Iris pigment epithelial cell (primary cell): ENCODE results near the gene MCHR1.
A peak's percentile ranks its signal among the peaks of the same experiment; 100 is the strongest.
"Not testable (repeated sequence)": the region's sequence is repeated elsewhere in the genome, so short reads cannot be mapped to it uniquely, and the experiment has no call there.

Experiments used
- DNase-seq: peaks from one replicate; pipeline ENCODE4 v3.0.0-alpha.2; 2011; ENCODE audit warnings: low read depth

MCHR1 gene

GRCh38 chr22:40679249-40679963 is at the start of gene MCHR1:
MCHR1 (plus strand) TSS chr22:40679484; CDS start chr22:40679653, 169 bp downstream.
- DNase-seq = no peak

- DNase-seq = no peak
These were observed 47.4 kb upstream of the MCHR1 start for GRCh38 chr22:40631925-40632324.

GRCh38 chr22:40633036-40633435 is 46.2 kb upstream of the MCHR1 start:
- DNase-seq = no peak

- DNase-seq = no peak
These were observed 45.0 kb upstream of the MCHR1 start for GRCh38 chr22:40634119-40634903.

- DNase-seq = peak; percentile 54
These were observed 44.0 kb upstream of the MCHR1 start for GRCh38 chr22:40635043-40635939.

GRCh38 chr22:40635940-40636379 is 43.3 kb upstream of the MCHR1 start:
- no peak for DNase-seq

- DNase-seq = peak; percentile 100
These were observed 42.7 kb upstream of the MCHR1 start, which contains the start of gene MRTFA for GRCh38 chr22:40636380-40637182. MRTFA (minus strand) TSS chr22:40636719.

- DNase-seq = peak; percentile 56
These were observed 41.8 kb upstream of the MCHR1 start for GRCh38 chr22:40637183-40638150.

- no peak for DNase-seq
These were observed 41.0 kb upstream of the MCHR1 start for GRCh38 chr22:40638261-40638660.

- no peak for DNase-seq
These were observed 38.0 kb upstream of the MCHR1 start for GRCh38 chr22:40641269-40641668.

GRCh38 chr22:40642316-40642715 is 37.0 kb upstream of the MCHR1 start:
- DNase-seq = no peak

GRCh38 chr22:40645579-40646197 is 33.6 kb upstream of the MCHR1 start:
- no peak for DNase-seq

GRCh38 chr22:40648386-40648785 is 30.9 kb upstream of the MCHR1 start:
- DNase-seq = no peak

GRCh38 chr22:40651057-40651456 is 28.2 kb upstream of the MCHR1 start:
- DNase-seq = no peak

GRCh38 chr22:40651563-40652501 is 27.5 kb upstream of the MCHR1 start:
- peak; percentile 99 for DNase-seq

GRCh38 chr22:40653361-40653760 is 25.9 kb upstream of the MCHR1 start:
- no peak for DNase-seq

GRCh38 chr22:40654522-40655167 is 24.6 kb upstream of the MCHR1 start:
- DNase-seq = peak; percentile 67

GRCh38 chr22:40655941-40656340 is 23.3 kb upstream of the MCHR1 start:
- DNase-seq = not testable (repeated sequence)
